Mesenchymal stem cell (in vitro differentiated cells and primary cell): Measurements from ENCODE around the gene ARHGEF19.

ENCODE experiments used
- DNase-seq: peaks from one replicate; pipeline ENCODE4 v3.0.0-alpha.2; 2013
- H2AFZ ChIP-seq: one replicate; pipeline ENCODE4 v1.6.1; 2013; ENCODE audit warnings: low read depth, mild to moderate bottlenecking, control low read depth, inconsistent platforms, low read length, moderate library complexity
- H2AK5ac ChIP-seq: 2 replicates; pipeline ENCODE4 v1.6.1; 2013; ENCODE audit warnings: low read length, moderate library complexity, mild to moderate bottlenecking, inconsistent platforms; ENCODE audit not compliant: severe bottlenecking
- H2BK120ac ChIP-seq: one replicate; pipeline ENCODE4 v1.6.1; 2013; ENCODE audit warnings: low read depth, mild to moderate bottlenecking, inconsistent platforms, low read length, moderate library complexity
- H2BK12ac ChIP-seq, 2 experiments: one replicate each; pipeline ENCODE4 v1.6.1; 2013; ENCODE audit warnings: inconsistent platforms in 2 of 2, low read length in 2 of 2, mild to moderate bottlenecking in 2 of 2, moderate library complexity in 2 of 2, control low read depth in 1 of 2
- H2BK15ac ChIP-seq: one replicate; pipeline ENCODE4 v1.6.1; 2013; ENCODE audit warnings: mild to moderate bottlenecking, low read depth, inconsistent platforms; ENCODE audit not compliant: poor library complexity, severe bottlenecking
- H2BK5ac ChIP-seq: 2 replicates; pipeline ENCODE4 v1.6.1; 2013; ENCODE audit warnings: low read depth, mild to moderate bottlenecking, low read length, control low read depth, inconsistent platforms; ENCODE audit not compliant: poor library complexity, severe bottlenecking
- H3K14ac ChIP-seq, 2 experiments: one replicate each; pipeline ENCODE4 v1.6.1; 2013; ENCODE audit warnings: inconsistent platforms in 2 of 2, low read length in 2 of 2, control low read depth in 1 of 2, mild to moderate bottlenecking in 1 of 2, moderate library complexity in 1 of 2
- H3K18ac ChIP-seq, 2 experiments: one replicate each; pipeline ENCODE4 v1.6.1; 2013; ENCODE audit warnings: inconsistent platforms in 2 of 2, low read length in 2 of 2, control low read depth in 1 of 2, low read depth in 1 of 2, mild to moderate bottlenecking in 1 of 2
- H3K23ac ChIP-seq, 2 experiments: one replicate each; pipeline ENCODE4 v1.6.1; 2013; ENCODE audit warnings: inconsistent platforms in 2 of 2, low read length in 2 of 2, mild to moderate bottlenecking in 2 of 2, moderate library complexity in 2 of 2, control low read depth in 1 of 2
- H3K27ac ChIP-seq: 2 replicates; pipeline ENCODE4 v1.5.1; 2013; ENCODE audit warnings: mild to moderate bottlenecking, moderate library complexity, low read length, control low read depth, inconsistent platforms; ENCODE audit not compliant: poor library complexity, severe bottlenecking
- H3K27me3 ChIP-seq, 2 experiments: 2 replicates each; pipeline versions ENCODE4 v1.6.1 to v1.7.0; 2013; ENCODE audit warnings: low read length in 2 of 2, mild to moderate bottlenecking in 2 of 2, moderate library complexity in 2 of 2, control low read depth in 1 of 2, inconsistent platforms in 1 of 2; ENCODE audit not compliant: control insufficient read depth in 1 of 2, insufficient read depth in 1 of 2
- H3K36me3 ChIP-seq, 2 experiments: 2 replicates each; pipeline versions ENCODE4 v1.6.1 to v1.7.0; 2013; ENCODE audit warnings: low read length in 2 of 2, control low read depth in 1 of 2, inconsistent platforms in 1 of 2, low read depth in 1 of 2, mild to moderate bottlenecking in 1 of 2; ENCODE audit not compliant: insufficient read depth in 2 of 2, control insufficient read depth in 1 of 2
- H3K4ac ChIP-seq, 2 experiments: one replicate each; pipeline ENCODE4 v1.6.1; 2013; ENCODE audit warnings: inconsistent platforms in 2 of 2, low read length in 2 of 2, mild to moderate bottlenecking in 2 of 2, moderate library complexity in 2 of 2, control low read depth in 1 of 2, low read depth in 1 of 2
- H3K4me1 ChIP-seq: 2 replicates; pipeline ENCODE4 v1.6.1; 2013; ENCODE audit warnings: low read depth, low read length, control low read depth; ENCODE audit not compliant: control insufficient read depth, insufficient read depth
- H3K4me2 ChIP-seq: 2 replicates; pipeline ENCODE4 v1.6.1; 2013; ENCODE audit warnings: low read length, mild to moderate bottlenecking, inconsistent platforms; ENCODE audit not compliant: poor library complexity, severe bottlenecking
- H3K4me3 ChIP-seq, 2 experiments: 2 replicates each; pipeline versions ENCODE4 v1.5.1 to v1.7.0; 2013; ENCODE audit warnings: low read length in 2 of 2, mild to moderate bottlenecking in 2 of 2, control low read depth in 1 of 2, low read depth in 1 of 2; ENCODE audit not compliant: insufficient read depth in 1 of 2
- H3K79me1 ChIP-seq: replicated peaks from 2 replicates; pipeline ENCODE4 v1.6.1; 2013; ENCODE audit warnings: mild to moderate bottlenecking, control low read depth, low read length, inconsistent platforms; ENCODE audit not compliant: poor library complexity, severe bottlenecking
- H3K9ac ChIP-seq: 2 replicates; pipeline ENCODE4 v1.7.0; 2013; ENCODE audit warnings: mild to moderate bottlenecking, low read length, moderate library complexity
- H3K9me3 ChIP-seq: 2 replicates; pipeline ENCODE4 v1.7.0; 2013; ENCODE audit warnings: mild to moderate bottlenecking, low read length; ENCODE audit not compliant: control insufficient read depth
- H4K8ac ChIP-seq: one replicate; pipeline ENCODE4 v1.6.1; 2013; ENCODE audit warnings: inconsistent platforms, mild to moderate bottlenecking, low read length, moderate library complexity
- H4K91ac ChIP-seq: one replicate; pipeline ENCODE4 v1.6.1; 2013; ENCODE audit warnings: mild to moderate bottlenecking, low read length, inconsistent platforms
- WGBS: methylation state at CpG from one replicate; pipeline ENCODE4 v1.1.7; 2013; ENCODE audit warnings: mixed read lengths; 5-methylcytosine and 5-hydroxymethylcytosine counted together

The ARHGEF19 gene

DNA sequence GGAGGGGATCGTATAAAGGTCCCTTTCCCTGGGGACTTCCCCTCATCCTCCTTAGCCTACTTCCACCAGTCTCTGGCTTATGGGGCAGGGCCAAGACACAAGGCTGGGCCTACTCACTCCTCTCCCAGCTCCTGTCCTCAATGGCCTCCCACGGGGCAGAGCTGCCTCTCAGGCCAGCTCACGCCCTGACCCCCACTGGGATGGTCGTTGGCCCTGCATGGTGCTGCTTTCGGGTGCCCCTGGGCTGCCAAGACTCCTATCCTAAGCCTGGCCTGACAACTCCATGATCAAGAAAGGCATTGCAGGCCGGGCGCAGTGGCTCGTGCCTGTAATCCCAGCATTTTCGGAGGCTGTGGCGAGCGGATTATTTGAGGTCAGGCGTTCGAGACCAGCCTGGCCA lies 18.3 kb upstream of the ARHGEF19 start:
- peaks cover 4% of the 10 kb centered on the region for H3K9me3 ChIP-seq
- no peak for DNase-seq
- no peak overlapping the region for H2AFZ ChIP-seq

DNA sequence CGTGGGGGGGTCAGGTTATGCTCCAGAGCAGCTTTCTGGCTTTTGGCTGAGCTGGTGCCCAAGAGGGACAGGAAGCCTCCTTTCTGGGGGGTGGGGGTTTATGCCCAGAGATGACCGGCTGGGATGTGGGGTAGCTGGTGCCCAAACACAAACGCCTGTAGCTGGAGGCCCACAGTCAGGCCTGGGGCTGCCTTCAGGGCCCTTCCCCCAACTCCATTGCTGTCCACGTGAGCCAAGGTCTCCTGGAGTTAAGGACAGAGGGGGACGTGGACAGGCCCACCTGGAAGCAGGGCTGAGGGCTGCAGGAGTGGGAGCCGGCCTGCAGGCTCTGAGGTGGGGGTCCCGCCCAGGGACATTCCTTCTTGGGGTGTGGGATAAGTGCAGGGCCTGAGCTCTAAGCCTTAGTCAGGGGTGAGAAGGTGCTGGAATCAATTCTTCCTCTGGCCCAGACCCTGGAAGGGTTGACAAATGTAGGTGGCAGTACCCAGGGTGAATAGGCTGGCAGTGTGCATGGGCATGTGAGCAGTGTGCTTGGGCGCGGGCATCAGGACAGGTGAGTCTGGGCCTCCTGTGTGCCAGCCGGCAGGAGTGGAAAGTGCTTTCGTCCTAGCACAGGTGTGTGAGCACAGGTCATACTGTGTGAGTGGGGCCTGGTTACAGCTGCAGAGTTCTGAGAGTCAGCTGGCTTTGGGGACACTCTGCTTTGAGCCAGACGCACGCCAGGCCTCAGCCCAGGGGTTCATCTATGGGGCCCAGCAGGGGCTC lies 17.7 kb upstream of the ARHGEF19 start:
- H2BK15ac ChIP-seq, result no peak overlapping the region
- H3K23ac ChIP-seq, result no peak overlapping the region
- peaks cover 4% of the 10 kb centered on the region for H3K9me3 ChIP-seq
- DNase-seq, result no peak
- H2BK120ac ChIP-seq, result no peak overlapping the region
- no peak overlapping the region for H2BK12ac ChIP-seq
- peaks cover 28% of the 10 kb centered on the region for H3K4me1 ChIP-seq
- no peak overlapping the region for H3K14ac ChIP-seq
- H4K8ac ChIP-seq, result peak overlapping the region; percentile 12
- H2AFZ ChIP-seq, result no peak overlapping the region
- H2AK5ac ChIP-seq, result no peak overlapping the region
- no peak overlapping the region for H3K27ac ChIP-seq
- peaks cover 29 to 36% of the 10 kb centered on the region in 2 experiments for H3K27me3 ChIP-seq
- H3K9ac ChIP-seq, result no peak overlapping the region
- H3K79me1 ChIP-seq, result peaks cover 3% of the 10 kb centered on the region
- no peak overlapping the region for H3K4me2 ChIP-seq
- H3K36me3 ChIP-seq, result peaks cover 3 to 14% of the 10 kb centered on the region in 2 experiments
- H3K4me3 ChIP-seq, result no peak overlapping the region
- H3K18ac ChIP-seq, result peak overlapping the region in 1 of 2 experiments; percentile 26
- no peak overlapping the region for H3K4ac ChIP-seq
- 78% methylated on average over 13 of the region's 13 CpGs for WGBS
- no peak overlapping the region for H2BK5ac ChIP-seq
- no peak overlapping the region for H4K91ac ChIP-seq

More for the DNA sequence above, 18.3 kb upstream of the ARHGEF19 start:
- peaks cover 28% of the 10 kb centered on the region for H3K4me1 ChIP-seq
- no peak overlapping the region for H2BK12ac ChIP-seq
- no peak overlapping the region for H3K23ac ChIP-seq
- H2BK15ac ChIP-seq, result no peak overlapping the region
- no peak overlapping the region for H4K91ac ChIP-seq
- H3K14ac ChIP-seq, result no peak overlapping the region
- no peak overlapping the region for H2AK5ac ChIP-seq
- H3K9ac ChIP-seq, result no peak overlapping the region
- no peak overlapping the region for H3K18ac ChIP-seq
- H3K4me3 ChIP-seq, result no peak overlapping the region
- no peak overlapping the region for H3K4me2 ChIP-seq
- 85% methylated on average over 12 of the region's 13 CpGs for WGBS
- H3K79me1 ChIP-seq, result peaks cover 3% of the 10 kb centered on the region
- no peak overlapping the region for H4K8ac ChIP-seq
- peaks cover 29 to 30% of the 10 kb centered on the region in 2 experiments for H3K27me3 ChIP-seq
- no peak overlapping the region for H3K27ac ChIP-seq
- peaks cover 3 to 14% of the 10 kb centered on the region in 2 experiments for H3K36me3 ChIP-seq
- no peak overlapping the region for H2BK5ac ChIP-seq
- H3K4ac ChIP-seq, result no peak overlapping the region
- no peak overlapping the region for H2BK120ac ChIP-seq

DNA sequence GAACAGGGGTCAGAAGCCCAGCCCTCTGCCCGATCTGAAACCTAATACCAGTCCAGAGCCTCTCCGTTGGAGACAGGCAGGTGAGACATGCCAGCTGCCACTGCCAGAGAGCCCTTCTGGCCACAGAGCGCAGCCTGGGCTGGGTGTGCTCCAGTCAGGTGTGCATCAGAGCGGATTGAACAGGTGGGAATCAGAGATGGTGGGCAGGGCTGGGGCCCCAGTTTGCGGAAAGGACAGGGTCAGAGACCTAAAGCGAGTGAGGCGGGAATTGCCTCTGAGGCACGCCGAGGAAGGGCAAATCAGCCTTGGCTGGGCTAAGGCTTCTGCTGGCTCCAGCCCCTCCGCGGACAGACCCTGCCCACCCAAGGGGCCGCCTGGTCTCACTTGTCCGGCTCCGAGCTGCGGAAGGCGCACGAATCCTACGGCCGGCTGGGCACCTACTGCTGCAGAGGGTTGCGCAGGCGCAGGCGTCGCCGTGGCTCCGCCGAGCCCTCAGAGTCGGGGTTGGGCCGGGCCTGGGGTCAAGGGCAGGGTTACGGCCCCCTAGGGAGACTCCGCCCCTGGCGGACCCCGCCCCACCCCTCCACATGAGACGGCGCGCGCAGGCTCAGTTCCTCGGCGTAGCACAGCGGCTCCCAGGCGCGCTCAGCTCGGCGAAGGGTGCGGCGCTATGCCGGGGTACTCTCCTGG lies 14.2 kb upstream of the ARHGEF19 start:
- Histone ChIP-seq H3K9me3 (peaks cover 4% of the 10 kb centered on the region), H4K8ac (peak overlapping the region; percentile 80), H3K36me3 (no peaks in the 10 kb centered on the region), H3K4me1 (peaks cover 22% of the 10 kb centered on the region), H3K79me1 (no peaks in the 10 kb centered on the region), H2BK15ac (peak overlapping the region; percentile 7), H2BK5ac (no peak overlapping the region), H3K4ac (no peak overlapping the region), H3K9ac (no peak overlapping the region), H3K14ac (no peak overlapping the region), H3K23ac (peak overlapping the region in 1 of 2 experiments; percentile 84), H2AFZ (peak overlapping the region; percentile 65), H2BK120ac (no peak overlapping the region), H3K27ac (no peak overlapping the region), H3K18ac (peak overlapping the region in 1 of 2 experiments; percentile 16), H3K4me2 (peak overlapping the region; percentile 82), H2BK12ac (peak overlapping the region in 1 of 2 experiments; percentile 61), H4K91ac (peak overlapping the region; percentile 50), H3K4me3 (peak overlapping the region; percentile 48 to 56), H2AK5ac (no peak overlapping the region), H3K27me3 (peaks cover 29 to 42% of the 10 kb centered on the region in 2 experiments)
- WGBS, result 5% methylated on average over 46 of the region's 46 CpGs
- peak; percentile 39 for DNase-seq

DNA sequence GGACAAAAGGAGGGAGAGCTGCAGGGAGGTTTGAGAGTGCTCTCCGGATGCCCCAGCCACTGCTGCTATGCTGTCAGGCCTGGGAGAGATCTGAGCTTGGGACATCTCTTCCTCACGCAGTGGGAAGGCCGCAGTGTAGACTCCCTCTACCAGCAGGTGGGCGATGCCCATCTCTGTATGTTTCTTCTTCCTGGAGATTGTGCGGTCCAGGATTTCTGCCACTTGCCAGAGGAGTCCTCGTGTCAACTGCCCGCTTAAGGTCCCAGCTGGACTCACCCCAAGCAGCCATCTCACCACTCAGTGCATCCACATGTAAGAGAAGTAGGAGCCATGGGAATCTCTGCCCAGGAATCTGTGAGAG lies 13.7 kb upstream of the ARHGEF19 start:
- Histone ChIP-seq H3K4ac (no peak overlapping the region), H3K4me1 (peaks cover 18% of the 10 kb centered on the region), H3K4me2 (no peak overlapping the region), H3K36me3 (no peaks in the 10 kb centered on the region), H2BK5ac (no peak overlapping the region), H3K14ac (no peak overlapping the region), H2BK120ac (no peak overlapping the region), H4K8ac (no peak overlapping the region), H3K4me3 (no peak overlapping the region), H3K27ac (no peak overlapping the region), H3K79me1 (no peaks in the 10 kb centered on the region), H3K18ac (no peak overlapping the region), H4K91ac (no peak overlapping the region), H2BK15ac (peak overlapping the region; percentile 7), H2BK12ac (no peak overlapping the region), H2AK5ac (no peak overlapping the region), H3K9ac (no peak overlapping the region), H2AFZ (no peak overlapping the region), H3K9me3 (peaks cover 4% of the 10 kb centered on the region), H3K27me3 (peaks cover 29 to 45% of the 10 kb centered on the region in 2 experiments), H3K23ac (no peak overlapping the region)
- 71% methylated on average over 5 of the region's 7 CpGs for WGBS
- DNase-seq, result no peak
